Transverse colon (tissue), 4 donors: Measurements from ENCODE around the gene DLAT.

Source experiments
- EP300 ChIP-seq: sonication (generic); formaldehyde crosslinking; IDR thresholded peaks from one replicate; pipeline ENCODE4 v1.6.1; 2017; ENCODE audit warnings: antibody characterized with exemption, low read depth
- POLR2A ChIP-seq: fragments of 450-650 bp; IDR thresholded peaks from one replicate; pipeline ENCODE4 v1.6.1; 2016; ENCODE audit warnings: antibody characterized with exemption, mild to moderate bottlenecking, moderate library complexity
- POLR2AphosphoS5 ChIP-seq, 3 donors: sonication (generic); formaldehyde crosslinking; IDR thresholded peaks; one replicate each; pipeline ENCODE4 v1.6.1; 2016; ENCODE audit warnings: antibody characterized with exemption in 3 of 3
- TF ChIP-seq, protein P1 (sequence below), 5 experiments: fragments of 200-600 bp in 3 of 5; fragments of 450-650 bp in 2 of 5; sonication (generic) in 3 of 5; IDR thresholded peaks; 1 replicate in 2 of 5; 2 replicates in 3 of 5; pipeline ENCODE4 v1.5.1; 2016 to 2017; ENCODE audit warnings: antibody characterized with exemption in 5 of 5, inconsistent platforms in 3 of 5, mild to moderate bottlenecking in 2 of 5, moderate library complexity in 1 of 5

DNA sequence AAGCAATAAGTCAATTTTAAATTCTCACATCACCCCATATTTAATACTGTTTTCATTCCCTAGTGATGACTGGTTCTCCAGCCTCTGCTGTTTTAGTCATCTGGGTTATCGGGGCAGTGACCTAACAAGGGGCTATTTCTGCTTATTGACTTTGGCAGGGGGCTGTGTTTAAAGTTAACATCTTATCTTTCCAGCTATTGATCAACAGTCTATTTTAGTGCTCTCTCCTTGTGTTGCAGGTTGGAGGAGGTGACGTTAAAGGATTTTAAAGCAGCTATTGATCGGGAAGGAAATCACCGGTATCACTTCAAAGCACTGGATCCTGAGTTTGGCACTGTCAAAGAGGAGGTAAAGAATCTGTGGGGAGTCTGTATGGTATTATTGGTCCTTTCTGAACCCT lies 7.7 kb upstream of the DLAT start:
- no peak for TF ChIP-seq POLR2AphosphoS5 (IDR thresholded peaks at IDR 0.05)
- TF ChIP-seq, protein P1, sequence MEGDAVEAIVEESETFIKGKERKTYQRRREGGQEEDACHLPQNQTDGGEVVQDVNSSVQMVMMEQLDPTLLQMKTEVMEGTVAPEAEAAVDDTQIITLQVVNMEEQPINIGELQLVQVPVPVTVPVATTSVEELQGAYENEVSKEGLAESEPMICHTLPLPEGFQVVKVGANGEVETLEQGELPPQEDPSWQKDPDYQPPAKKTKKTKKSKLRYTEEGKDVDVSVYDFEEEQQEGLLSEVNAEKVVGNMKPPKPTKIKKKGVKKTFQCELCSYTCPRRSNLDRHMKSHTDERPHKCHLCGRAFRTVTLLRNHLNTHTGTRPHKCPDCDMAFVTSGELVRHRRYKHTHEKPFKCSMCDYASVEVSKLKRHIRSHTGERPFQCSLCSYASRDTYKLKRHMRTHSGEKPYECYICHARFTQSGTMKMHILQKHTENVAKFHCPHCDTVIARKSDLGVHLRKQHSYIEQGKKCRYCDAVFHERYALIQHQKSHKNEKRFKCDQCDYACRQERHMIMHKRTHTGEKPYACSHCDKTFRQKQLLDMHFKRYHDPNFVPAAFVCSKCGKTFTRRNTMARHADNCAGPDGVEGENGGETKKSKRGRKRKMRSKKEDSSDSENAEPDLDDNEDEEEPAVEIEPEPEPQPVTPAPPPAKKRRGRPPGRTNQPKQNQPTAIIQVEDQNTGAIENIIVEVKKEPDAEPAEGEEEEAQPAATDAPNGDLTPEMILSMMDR (IDR thresholded peaks at IDR 0.05), result no peak
- TF ChIP-seq POLR2A, result no peak
- TF ChIP-seq EP300, result no peak
